HepG2 (cell line): ENCODE data around the gene CCDC3. TPM values are rescaled to one million over a fixed set of nuclear protein-coding genes. Genes with fewer than 3 reads are reported as not detected.

Experiments
- polyA plus RNA-seq, 8 experiments: library from polyadenylated mRNA; depleted of rRNA in 3 of 8; stranded (reverse) in 7 of 8; unstranded in 1 of 8; fragments of >200 nt; fragmentation: Illumina TruSeq in 4 of 8; extraction: Trizol in 4 of 8; gene quantifications; 2 replicates each; pipeline versions ENCODE4 v1.2.1 to v1.2.3, GENCODE V29; 2011 to 2016; ENCODE audit warnings: low read depth in 4 of 8, missing spikeins in 1 of 8, mixed read lengths in 1 of 8; ENCODE audit not compliant: insufficient read depth in 1 of 8
- small RNA-seq, 3 experiments: library from RNA; depleted of rRNA; stranded (forward); fragments of <200 nt; gene quantifications; one replicate each; pipeline ENCODE3, GENCODE V24; 2012; ENCODE audit warnings: low read depth in 2 of 3, low replicate concordance in 1 of 3; ENCODE audit not compliant: insufficient read length in 3 of 3, insufficient read depth in 2 of 3
- total RNA-seq, 5 experiments: library from RNA; depleted of rRNA; stranded (reverse); fragments of >200 nt; fragmentation: Illumina TruSeq; extraction: Trizol; gene quantifications; 2 replicates each; pipeline ENCODE4 v1.2.3, GENCODE V29; 2016; ENCODE audit warnings: low read depth in 1 of 5

Gene CCDC3
- total and polyA plus RNA-seq, 2 of the 13 experiments (the other 11 are each of a cell fraction or from before 2014, with no cell fraction given) = not detected

Small RNA genes within 50 kb of the gene (small RNA-seq; reads per million reads assigned to genes)
- 0 reads per million in 3 experiments for gene RNA5SP300

Other genes starting within 250 kb of the CCDC3 start
- 13.4 and 16.9 TPM in 2 replicates for gene OPTN, start 98.5 kb upstream of the CCDC3 start, total RNA-seq (2016; rRNA removed; fragmentation: Illumina TruSeq; extraction: Trizol)
- gene OPTN, start 98.5 kb upstream of the CCDC3 start, polyA plus RNA-seq (2011; rRNA removed) = 46.6 and 48.0 TPM in 2 replicates
- gene MCM10, start 159.8 kb upstream of the CCDC3 start, total RNA-seq (2016; rRNA removed; fragmentation: Illumina TruSeq; extraction: Trizol) = 31.3 and 41.8 TPM in 2 replicates
- gene MCM10, start 159.8 kb upstream of the CCDC3 start, polyA plus RNA-seq (2011; rRNA removed) = 2.0 and 2.8 TPM in 2 replicates
- not detected in 2 replicates for gene UCMA, start 232.7 kb upstream of the CCDC3 start, total RNA-seq (2016; rRNA removed; fragmentation: Illumina TruSeq; extraction: Trizol)
- not detected in 2 replicates for gene UCMA, start 232.7 kb upstream of the CCDC3 start, polyA plus RNA-seq (2011; rRNA removed)